ENCODE measurements around the gene FIGN. TPM values are rescaled to one million over a fixed set of nuclear protein-coding genes. Genes with fewer than 3 reads are reported as not detected.

Gene FIGN
- total and polyA plus RNA-seq, 11 donors = 3.0 to 16.5 (median 12.1) TPM

DNA sequence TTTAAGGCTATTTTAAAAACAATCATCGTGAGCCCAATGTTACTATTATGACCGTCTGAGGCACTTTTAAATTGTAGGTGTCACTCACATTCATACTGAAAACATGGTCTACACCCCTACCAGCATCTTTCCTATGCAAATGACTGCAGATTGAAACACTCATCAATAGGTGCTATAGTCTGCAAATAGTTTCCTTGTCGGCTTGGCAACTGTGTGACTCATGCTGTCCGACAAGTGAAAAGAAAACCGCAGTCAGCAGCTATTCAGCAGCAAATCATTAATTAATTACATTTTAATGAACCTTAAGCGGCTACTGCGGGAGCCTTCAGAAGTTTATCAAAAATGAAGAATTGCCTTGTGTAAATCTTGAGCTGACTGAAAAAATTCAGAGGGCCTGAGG is 134.4 kb downstream of the FIGN start:
- DNase-seq (no peak), ATAC-seq (no peak)
- Histone ChIP-seq H3K36me3 (no peaks in the 10 kb centered on the region), H3K27ac (no peak overlapping the region), H3K27me3 (no peaks in the 10 kb centered on the region), H3K4me1 (peaks cover 0 to 18% (median 4%) of the 10 kb centered on the region in 12 donors), H3K9me3 (no peaks in the 10 kb centered on the region), H3K4me3 (no peak overlapping the region)
- TF ChIP-seq, protein P1, sequence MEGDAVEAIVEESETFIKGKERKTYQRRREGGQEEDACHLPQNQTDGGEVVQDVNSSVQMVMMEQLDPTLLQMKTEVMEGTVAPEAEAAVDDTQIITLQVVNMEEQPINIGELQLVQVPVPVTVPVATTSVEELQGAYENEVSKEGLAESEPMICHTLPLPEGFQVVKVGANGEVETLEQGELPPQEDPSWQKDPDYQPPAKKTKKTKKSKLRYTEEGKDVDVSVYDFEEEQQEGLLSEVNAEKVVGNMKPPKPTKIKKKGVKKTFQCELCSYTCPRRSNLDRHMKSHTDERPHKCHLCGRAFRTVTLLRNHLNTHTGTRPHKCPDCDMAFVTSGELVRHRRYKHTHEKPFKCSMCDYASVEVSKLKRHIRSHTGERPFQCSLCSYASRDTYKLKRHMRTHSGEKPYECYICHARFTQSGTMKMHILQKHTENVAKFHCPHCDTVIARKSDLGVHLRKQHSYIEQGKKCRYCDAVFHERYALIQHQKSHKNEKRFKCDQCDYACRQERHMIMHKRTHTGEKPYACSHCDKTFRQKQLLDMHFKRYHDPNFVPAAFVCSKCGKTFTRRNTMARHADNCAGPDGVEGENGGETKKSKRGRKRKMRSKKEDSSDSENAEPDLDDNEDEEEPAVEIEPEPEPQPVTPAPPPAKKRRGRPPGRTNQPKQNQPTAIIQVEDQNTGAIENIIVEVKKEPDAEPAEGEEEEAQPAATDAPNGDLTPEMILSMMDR (IDR thresholded peaks at IDR 0.05) = no peak
- TF ChIP-seq POLR2A (IDR thresholded peaks at IDR 0.05) = no peak
- WGBS, 4 donors = 79 to 81% (median 80%) methylated on average over 7 of the region's 7 CpGs
- intact Hi-C loops (cut with DNase I) = loop anchor here in 3 of 10 donors (5.0 to 10.0 kb wide), 3 partner anchors 127 to 133 kb away; partner anchors contain the start of gene FIGN (in 1 of the 3)

DNA sequence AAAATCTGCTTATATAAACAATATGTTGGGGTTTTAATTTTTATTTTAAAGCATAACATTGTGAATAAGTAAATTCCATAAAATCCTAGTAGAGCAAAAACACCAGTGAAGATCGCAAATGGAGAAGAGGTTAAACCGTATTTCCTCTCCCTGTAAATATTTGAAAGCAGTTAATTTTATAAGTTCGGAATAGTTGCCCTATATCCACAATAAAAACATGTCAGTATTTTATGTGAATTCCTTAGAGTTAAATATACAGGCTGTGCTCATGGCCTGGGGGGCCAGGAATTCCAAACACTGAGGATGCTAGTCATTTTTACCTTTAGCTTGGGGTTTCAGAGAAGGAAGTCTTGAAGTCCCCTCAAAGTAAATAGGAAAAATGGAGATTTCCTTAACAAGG is 135.0 kb downstream of the FIGN start:
- Histone ChIP-seq H3K4me1 (peaks cover 0 to 18% (median 4%) of the 10 kb centered on the region in 12 donors), H3K4me3 (no peak overlapping the region), H3K36me3 (no peaks in the 10 kb centered on the region), H3K27ac (no peak overlapping the region), H3K27me3 (no peaks in the 10 kb centered on the region), H3K9me3 (no peaks in the 10 kb centered on the region)
- intact Hi-C loops (cut with DNase I) = loop anchor here in 3 of 10 donors (5.0 to 10.0 kb wide), 3 partner anchors 126 to 134 kb away; partner anchors contain the start of gene FIGN (in 1 of the 3)
- ATAC-seq (no peak), DNase-seq (no peak)
- 89 to 96% (median 93%) methylated on average over 3 of the region's 3 CpGs for WGBS, 4 donors
- TF ChIP-seq POLR2A (IDR thresholded peaks at IDR 0.05) = no peak
- TF ChIP-seq, protein P1 (IDR thresholded peaks at IDR 0.05) = no peak

DNA sequence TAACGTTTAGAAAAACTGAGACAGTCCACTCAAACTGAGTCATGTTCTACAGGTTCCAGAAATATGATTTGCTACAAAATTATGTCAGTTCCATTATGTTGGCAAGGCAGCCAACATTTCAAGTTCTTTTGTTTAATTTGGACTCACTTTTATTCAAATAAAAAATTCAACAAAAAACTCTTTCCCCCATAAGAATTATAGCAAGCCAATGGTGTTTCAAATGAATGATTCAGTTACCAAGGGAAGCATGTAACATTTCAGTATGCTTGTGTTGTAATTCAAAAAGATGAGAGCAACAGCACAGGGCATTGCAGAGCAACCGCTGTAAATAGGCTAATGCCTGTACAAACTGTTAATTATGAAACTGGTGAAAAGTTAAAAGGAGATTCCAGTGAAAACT is 140.8 kb downstream of the FIGN start:
- no peaks in the 10 kb centered on the region for H3K27me3 ChIP-seq
- H3K4me3 ChIP-seq = no peak overlapping the region
- no peak for DNase-seq
- WGBS, 4 donors = 52 to 69% (median 66%) methylated on average over 2 of the region's 2 CpGs
- ATAC-seq = no peak
- no peaks in the 10 kb centered on the region for H3K36me3 ChIP-seq
- H3K9me3 ChIP-seq = no peaks in the 10 kb centered on the region
- intact Hi-C loops (cut with DNase I) = no loop called here
- H3K4me1 ChIP-seq = no peaks in the 10 kb centered on the region
- H3K27ac ChIP-seq = no peak overlapping the region
- TF ChIP-seq, protein P1 (IDR thresholded peaks at IDR 0.05) = no peak
- TF ChIP-seq POLR2A (IDR thresholded peaks at IDR 0.05) = no peak

DNA sequence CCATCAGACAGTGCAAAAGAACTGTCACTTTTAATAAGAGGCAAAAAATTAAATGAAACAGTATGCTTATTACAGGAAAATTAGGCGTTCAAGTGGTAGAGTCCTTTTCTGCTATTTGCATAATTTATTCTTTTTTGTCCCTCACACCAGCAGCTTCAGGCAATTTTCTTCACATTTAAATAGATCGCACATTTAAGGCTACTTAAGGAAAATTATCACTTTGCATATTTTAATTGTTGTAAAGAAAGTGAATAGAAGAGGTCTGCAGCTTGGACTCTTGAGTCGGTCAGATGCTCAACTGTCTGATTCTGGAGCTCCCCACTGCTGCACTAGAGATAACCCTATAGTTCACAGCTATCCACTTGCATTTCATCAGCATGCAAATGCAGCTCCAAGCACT is 141.3 kb downstream of the FIGN start:
- 72 to 83% (median 79%) methylated on average over 3 of the region's 3 CpGs for WGBS, 4 donors
- Histone ChIP-seq H3K36me3 (no peaks in the 10 kb centered on the region), H3K4me3 (no peak overlapping the region), H3K9me3 (no peaks in the 10 kb centered on the region), H3K27me3 (no peaks in the 10 kb centered on the region), H3K4me1 (no peaks in the 10 kb centered on the region), H3K27ac (no peak overlapping the region)
- ATAC-seq (no peak), DNase-seq (no peak)
- no peak for TF ChIP-seq POLR2A (IDR thresholded peaks at IDR 0.05)
- TF ChIP-seq, protein P1 (IDR thresholded peaks at IDR 0.05) = no peak
- intact Hi-C loops (cut with DNase I) = no loop called here

All from heart left ventricle (tissue), 16 donors.